Body of pancreas (tissue), 4 donors: ENCODE data around the gene SHKBP1. TPM values are rescaled to one million over a fixed set of nuclear protein-coding genes. Genes with fewer than 3 reads are reported as not detected.

Experiments
- ATAC-seq: fragments of 150-250 bp; one replicate; pipeline ENCODE4 v1.9.1; 2016
- DNase-seq, 4 donors: peaks; one replicate each; pipeline ENCODE4 v3.0.0-alpha.2; 2019
- H3K27ac ChIP-seq, 4 donors: fragments of 200-600 bp; sonication (generic); 1 replicate in 3 of 4; 2 replicates in 1 of 4; pipeline versions ENCODE4 v1.5.1 to v1.6.1; 2016 to 2019; ENCODE audit warnings: mild to moderate bottlenecking in 1 of 4, mixed read lengths in 1 of 4, moderate library complexity in 1 of 4
- H3K27me3 ChIP-seq, 2 donors: fragments of 200-600 bp; sonication (generic); one replicate each; pipeline ENCODE4 v1.6.0; 2016; ENCODE audit warnings: mild to moderate bottlenecking in 1 of 2
- H3K36me3 ChIP-seq, 2 donors: fragments of 200-600 bp; sonication (generic); replicated peaks in 1 of 2; 2 replicates each; pipeline ENCODE4 v1.5.1; 2016; ENCODE audit warnings: low read depth in 2 of 2; ENCODE audit not compliant: insufficient read depth in 1 of 2
- H3K4me1 ChIP-seq: fragments of 200-600 bp; sonication (generic); one replicate; pipeline ENCODE4 v1.6.0; 2016
- H3K4me3 ChIP-seq, 2 donors: fragments of 200-600 bp; sonication (generic); 1 replicate in 1 of 2; 2 replicates in 1 of 2; pipeline ENCODE4 v1.5.1; 2016 to 2019
- H3K9me3 ChIP-seq, 3 donors: fragments of 200-600 bp; sonication (generic); 1 replicate in 2 of 3; 2 replicates in 1 of 3; pipeline ENCODE4 v1.5.1; 2016
- POLR2A ChIP-seq, 3 donors: fragments of 450-650 bp; IDR thresholded peaks; one replicate each; pipeline ENCODE4 v1.6.1; 2016; ENCODE audit warnings: antibody characterized with exemption in 3 of 3, mild to moderate bottlenecking in 2 of 3
- WGBS, 2 donors: methylation state at CpG; one replicate each; pipeline ENCODE4 v1.1.5; 2017; 5-methylcytosine and 5-hydroxymethylcytosine counted together
- intact Hi-C: fragments of 100-400 bp; cut with DNase I; formaldehyde crosslinking; loops from one replicate; pipeline ENCODE4 v1.15.1; 2023
- total RNA-seq, 2 donors: library from RNA; depleted of rRNA; stranded (reverse); fragments of >200 nt; gene quantifications; one replicate each; pipeline ENCODE4 v1.1.0, GENCODE V29; 2016
- TF ChIP-seq, protein P1 (sequence below), 7 experiments: fragments of 450-650 bp in 4 of 7; fragments of 200-600 bp in 3 of 7; sonication (generic) in 3 of 7; IDR thresholded peaks; one replicate each; pipeline ENCODE4 v1.5.1; 2016 to 2019; ENCODE audit warnings: antibody characterized with exemption in 7 of 7

The SHKBP1 gene
- total RNA-seq, 2 donors from 2014 or later, result 43.3 to 63.6 TPM

DNA sequence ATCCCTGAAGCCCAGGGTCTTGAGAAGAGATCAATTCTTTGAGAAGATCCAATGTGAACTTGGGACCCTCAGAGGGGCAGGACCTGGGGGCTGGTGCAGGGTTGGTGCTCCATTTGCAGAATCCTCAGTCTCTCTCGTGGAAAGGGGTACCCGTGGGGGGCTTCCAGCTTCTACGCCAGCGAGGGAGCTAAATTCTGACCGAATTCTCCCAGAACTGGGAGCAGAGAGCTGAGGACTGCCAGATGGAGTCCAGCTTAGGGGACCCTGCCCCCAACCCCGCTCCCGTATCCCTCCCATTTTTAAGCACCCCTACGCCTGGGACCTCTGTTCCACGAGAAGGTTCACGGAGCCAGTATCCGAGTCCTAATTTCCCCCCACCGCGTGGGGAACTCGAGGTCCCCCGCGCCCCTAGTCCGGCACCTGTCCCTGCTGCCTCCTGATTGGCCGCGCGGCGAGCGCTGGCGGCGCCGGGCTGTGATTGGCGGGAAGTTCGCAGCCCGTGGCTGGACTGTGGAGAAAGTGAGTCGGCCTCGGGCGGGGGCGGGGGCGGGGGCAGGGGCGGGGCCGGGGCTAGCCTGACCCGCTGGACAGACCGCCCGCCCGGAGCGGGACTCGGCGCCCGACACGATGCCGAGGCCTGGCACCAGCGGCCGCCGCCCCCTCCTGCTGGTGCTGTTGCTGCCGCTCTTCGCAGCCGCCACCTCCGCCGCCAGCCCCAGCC is 20.1 kb downstream of the SHKBP1 start:
- peak; percentile 58 to 72 (median 65) for DNase-seq
- H3K27me3 ChIP-seq, result peaks cover 0 to 25% of the 10 kb centered on the region in 2 donors
- H3K36me3 ChIP-seq, result no peaks in the 10 kb centered on the region
- no peaks in the 10 kb centered on the region for H3K9me3 ChIP-seq
- H3K27ac ChIP-seq, result no peak overlapping the region
- peaks cover 37% of the 10 kb centered on the region for H3K4me1 ChIP-seq
- 5 to 42% methylated on average over 2 to 32 of the region's 53 CpGs for WGBS, 2 donors
- ATAC-seq, result peak; percentile 57
- H3K4me3 ChIP-seq, result no peak overlapping the region
- intact Hi-C loops, result loop anchor here (5.0 kb wide), 1 partner anchor 64 kb away; no protein-coding TSS in a partner anchor
- no peak for TF ChIP-seq POLR2A (IDR thresholded peaks at IDR 0.05)
- TF ChIP-seq, protein P1, sequence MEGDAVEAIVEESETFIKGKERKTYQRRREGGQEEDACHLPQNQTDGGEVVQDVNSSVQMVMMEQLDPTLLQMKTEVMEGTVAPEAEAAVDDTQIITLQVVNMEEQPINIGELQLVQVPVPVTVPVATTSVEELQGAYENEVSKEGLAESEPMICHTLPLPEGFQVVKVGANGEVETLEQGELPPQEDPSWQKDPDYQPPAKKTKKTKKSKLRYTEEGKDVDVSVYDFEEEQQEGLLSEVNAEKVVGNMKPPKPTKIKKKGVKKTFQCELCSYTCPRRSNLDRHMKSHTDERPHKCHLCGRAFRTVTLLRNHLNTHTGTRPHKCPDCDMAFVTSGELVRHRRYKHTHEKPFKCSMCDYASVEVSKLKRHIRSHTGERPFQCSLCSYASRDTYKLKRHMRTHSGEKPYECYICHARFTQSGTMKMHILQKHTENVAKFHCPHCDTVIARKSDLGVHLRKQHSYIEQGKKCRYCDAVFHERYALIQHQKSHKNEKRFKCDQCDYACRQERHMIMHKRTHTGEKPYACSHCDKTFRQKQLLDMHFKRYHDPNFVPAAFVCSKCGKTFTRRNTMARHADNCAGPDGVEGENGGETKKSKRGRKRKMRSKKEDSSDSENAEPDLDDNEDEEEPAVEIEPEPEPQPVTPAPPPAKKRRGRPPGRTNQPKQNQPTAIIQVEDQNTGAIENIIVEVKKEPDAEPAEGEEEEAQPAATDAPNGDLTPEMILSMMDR (IDR thresholded peaks at IDR 0.05), result no peak

DNA sequence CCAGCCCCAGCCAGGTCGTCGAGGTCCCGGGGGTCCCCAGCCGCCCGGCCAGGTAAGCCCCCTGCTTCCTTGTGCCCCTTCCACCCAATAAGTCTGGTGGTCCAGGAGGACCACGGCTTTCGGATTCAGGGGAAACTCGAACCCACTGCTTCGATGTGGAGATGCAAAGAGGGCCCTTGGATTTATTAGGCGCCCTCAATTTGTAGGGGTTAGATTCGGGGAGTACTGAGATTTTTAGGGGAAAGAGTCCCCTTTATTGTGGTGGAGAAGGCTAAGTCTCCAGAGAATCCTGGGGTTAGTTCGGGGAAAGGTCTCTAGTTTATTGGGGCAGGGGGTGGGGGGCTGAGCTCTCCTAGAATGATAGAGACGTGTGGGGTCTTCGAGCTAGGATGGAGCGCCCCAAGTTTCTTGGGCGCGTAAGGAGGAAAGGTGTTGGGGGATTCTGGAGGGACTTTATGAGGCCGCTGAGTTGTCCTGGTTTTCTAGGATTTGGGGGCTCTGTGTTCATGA is 20.7 kb downstream of the SHKBP1 start:
- H3K36me3 ChIP-seq, result no peaks in the 10 kb centered on the region
- DNase-seq, result no peak
- peaks cover 0 to 27% of the 10 kb centered on the region in 2 donors for H3K27me3 ChIP-seq
- no peaks in the 10 kb centered on the region for H3K9me3 ChIP-seq
- TF ChIP-seq, protein P1 (IDR thresholded peaks at IDR 0.05), result no peak
- TF ChIP-seq POLR2A (IDR thresholded peaks at IDR 0.05), result no peak
- intact Hi-C loops, result loop anchor here (5.0 kb wide), 1 partner anchor 65 kb away; no protein-coding TSS in a partner anchor
- no peak overlapping the region for H3K4me3 ChIP-seq
- H3K27ac ChIP-seq, result no peak overlapping the region
- ATAC-seq, result no peak
- H3K4me1 ChIP-seq, result peaks cover 43% of the 10 kb centered on the region
- WGBS, 2 donors, result 7 to 17% methylated on average over 13 to 18 of the region's 18 CpGs

DNA sequence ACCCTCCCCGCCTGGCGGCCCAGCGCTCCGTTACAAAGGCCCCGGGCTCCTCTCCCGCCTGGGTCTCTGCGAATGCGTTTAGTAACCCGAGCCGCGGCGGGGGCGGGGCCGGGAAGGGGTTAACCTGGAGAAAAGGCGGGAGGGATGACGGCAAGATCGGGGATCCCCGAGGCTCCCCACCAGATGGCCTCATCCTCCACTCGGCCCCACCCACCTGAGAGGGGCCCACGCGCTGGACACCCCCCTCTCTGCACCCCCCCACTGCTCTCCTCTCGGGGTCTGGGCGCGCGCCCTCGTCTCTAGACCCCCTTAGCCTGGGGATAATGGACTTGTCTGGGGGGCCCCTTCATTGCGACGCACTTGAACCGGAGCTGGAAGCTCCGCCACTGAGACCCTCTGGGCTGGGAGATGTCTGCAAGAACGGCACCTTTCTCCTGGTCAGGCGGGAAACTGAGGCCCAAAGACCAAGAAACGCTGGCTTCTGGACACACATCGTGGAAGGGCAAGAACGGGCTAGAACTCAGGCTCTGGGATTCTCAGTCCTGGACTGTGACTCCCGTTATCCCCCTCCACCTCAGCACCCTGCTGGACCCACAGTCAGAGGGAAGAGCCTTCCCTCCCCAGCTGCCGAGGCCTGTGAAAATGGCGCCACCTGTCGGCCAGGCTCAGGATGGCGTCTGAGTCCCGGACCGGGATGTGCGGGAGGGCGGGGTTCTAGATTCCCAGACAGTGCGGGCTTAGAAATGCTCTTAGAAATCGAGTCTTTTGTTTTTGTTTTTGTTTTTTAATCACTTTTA is 21.6 kb downstream of the SHKBP1 start:
- no peaks in the 10 kb centered on the region for H3K9me3 ChIP-seq
- peaks cover 0 to 27% of the 10 kb centered on the region in 2 donors for H3K27me3 ChIP-seq
- DNase-seq (peak; percentile 84 to 89 (median 86)), ATAC-seq (peak; percentile 77)
- intact Hi-C loops, result loop anchor here (5.0 kb wide), 1 partner anchor 66 kb away; no protein-coding TSS in a partner anchor
- no peak for TF ChIP-seq POLR2A (IDR thresholded peaks at IDR 0.05)
- TF ChIP-seq, protein P1 (IDR thresholded peaks at IDR 0.05), result peak; percentile 93 to 99 (median 94)
- no peak overlapping the region for H3K27ac ChIP-seq
- H3K36me3 ChIP-seq, result no peaks in the 10 kb centered on the region
- WGBS, 2 donors, result 2 to 3% methylated on average over 21 to 46 of the region's 46 CpGs
- H3K4me3 ChIP-seq, result no peak overlapping the region
- peaks cover 53% of the 10 kb centered on the region for H3K4me1 ChIP-seq

DNA sequence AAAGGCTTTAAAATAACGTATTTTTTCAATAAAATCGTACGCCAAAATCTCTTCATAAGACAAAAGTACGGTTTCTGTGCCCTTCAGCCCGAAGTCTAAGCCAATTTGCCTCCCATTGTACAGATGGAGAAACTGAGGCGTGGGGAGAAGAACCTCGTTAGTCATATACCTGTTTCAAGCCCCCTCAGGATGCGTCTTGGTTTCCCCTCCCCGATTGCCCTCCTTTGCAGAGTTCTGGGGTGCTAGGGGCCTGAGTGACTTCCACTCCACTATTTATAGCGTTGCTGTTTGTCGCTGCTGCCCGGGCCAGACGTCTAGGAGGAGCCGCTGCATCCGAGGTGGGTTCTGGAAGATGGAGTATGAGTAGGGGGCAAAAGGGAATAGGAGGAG is 22.2 kb downstream of the SHKBP1 start:
- TF ChIP-seq, protein P1 (IDR thresholded peaks at IDR 0.05), result no peak
- TF ChIP-seq POLR2A (IDR thresholded peaks at IDR 0.05), result no peak
- peaks cover 0 to 27% of the 10 kb centered on the region in 2 donors for H3K27me3 ChIP-seq
- peaks cover 59% of the 10 kb centered on the region for H3K4me1 ChIP-seq
- WGBS, 2 donors, result 9 to 10% methylated on average over 15 of the region's 15 CpGs
- intact Hi-C loops, result loop anchor here (5.0 kb wide), 1 partner anchor 67 kb away; no protein-coding TSS in a partner anchor
- H3K36me3 ChIP-seq, result no peaks in the 10 kb centered on the region
- DNase-seq, result no peak
- no peak overlapping the region for H3K4me3 ChIP-seq
- H3K9me3 ChIP-seq, result no peaks in the 10 kb centered on the region
- H3K27ac ChIP-seq, result no peak overlapping the region
- no peak for ATAC-seq
